KBM-7 (cell line): ENCODE results near the gene SLC22A12.

Experiments used
- DNase-seq: peaks from one replicate; pipeline ENCODE4 v3.0.0-alpha.2; 2015
- in situ Hi-C: fragments of 300-500 bp; cut with MboI; formaldehyde crosslinking; loops from 2 replicates; pipeline ENCODE4 v1.14.3; 2020; ENCODE audit warnings: low sequenced_read_pairs, low pct_unique_long_range_greater_than_20kb, mixed read lengths

SLC22A12 gene

DNA sequence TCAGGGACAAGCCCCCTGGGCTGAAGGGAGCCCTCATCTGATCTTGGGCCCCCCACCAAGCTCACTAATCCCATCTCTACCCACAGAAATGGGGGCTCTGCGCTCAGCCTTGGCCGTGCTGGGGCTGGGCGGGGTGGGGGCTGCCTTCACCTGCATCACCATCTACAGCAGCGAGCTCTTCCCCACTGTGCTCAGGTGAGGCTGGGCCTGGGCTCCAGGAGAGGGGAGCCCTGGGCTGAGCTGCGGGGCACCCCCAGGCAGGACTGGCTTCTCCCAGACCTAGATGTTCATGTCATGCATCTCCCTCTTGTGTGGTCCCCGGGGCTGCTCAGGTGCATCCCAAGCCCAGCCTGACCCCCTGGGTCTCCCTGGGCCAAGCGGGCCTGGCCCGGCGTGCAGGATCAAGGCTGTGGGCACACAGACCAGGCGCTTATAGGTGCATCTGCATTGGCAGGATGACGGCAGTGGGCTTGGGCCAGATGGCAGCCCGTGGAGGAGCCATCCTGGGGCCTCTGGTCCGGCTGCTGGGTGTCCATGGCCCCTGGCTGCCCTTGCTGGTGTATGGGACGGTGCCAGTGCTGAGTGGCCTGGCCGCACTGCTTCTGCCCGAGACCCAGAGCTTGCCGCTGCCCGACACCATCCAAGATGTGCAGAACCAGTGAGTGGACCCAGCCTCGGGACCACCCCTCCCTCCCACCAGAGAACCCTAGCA is 9.4 kb downstream of the SLC22A12 start:
- no peak for DNase-seq

GRCh38 chr11:64601605-64602465 is 10.8 kb downstream of the SLC22A12 start:
- in situ Hi-C loops: no loop called here
- DNase-seq: no peak

More for the DNA sequence above, 9.4 kb downstream of the SLC22A12 start:
- in situ Hi-C loops: no loop called here

DNA sequence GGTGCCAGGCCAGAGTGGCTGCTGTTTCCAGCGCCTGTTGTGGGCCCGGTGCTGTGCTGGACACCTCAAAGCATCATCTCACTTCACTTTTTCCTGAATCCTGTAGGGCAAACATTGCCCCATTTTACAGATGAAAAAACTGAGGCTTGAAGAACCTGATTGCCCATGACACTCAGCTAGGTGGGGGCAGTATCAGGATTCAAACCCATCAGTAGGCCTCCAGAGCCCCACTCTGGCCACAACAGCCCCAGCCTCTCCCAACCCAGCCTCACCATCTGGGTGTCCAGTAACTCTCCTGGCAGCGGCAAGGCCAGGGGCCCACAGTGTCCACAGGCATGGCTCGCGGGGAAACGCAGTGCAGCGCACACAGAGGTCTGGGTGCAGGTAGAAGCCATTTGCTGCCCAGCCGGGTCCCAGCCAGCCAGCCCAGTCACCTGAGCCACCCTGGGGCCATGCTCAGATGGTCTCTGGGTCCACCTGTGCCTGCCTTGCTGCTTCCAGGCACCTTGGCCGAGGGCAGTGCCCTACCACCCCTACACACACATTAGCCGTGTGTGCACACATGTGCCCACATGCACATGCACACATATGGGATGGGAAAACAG is 11.5 kb downstream of the SLC22A12 start:
- in situ Hi-C loops: no loop called here
- no peak for DNase-seq

DNA sequence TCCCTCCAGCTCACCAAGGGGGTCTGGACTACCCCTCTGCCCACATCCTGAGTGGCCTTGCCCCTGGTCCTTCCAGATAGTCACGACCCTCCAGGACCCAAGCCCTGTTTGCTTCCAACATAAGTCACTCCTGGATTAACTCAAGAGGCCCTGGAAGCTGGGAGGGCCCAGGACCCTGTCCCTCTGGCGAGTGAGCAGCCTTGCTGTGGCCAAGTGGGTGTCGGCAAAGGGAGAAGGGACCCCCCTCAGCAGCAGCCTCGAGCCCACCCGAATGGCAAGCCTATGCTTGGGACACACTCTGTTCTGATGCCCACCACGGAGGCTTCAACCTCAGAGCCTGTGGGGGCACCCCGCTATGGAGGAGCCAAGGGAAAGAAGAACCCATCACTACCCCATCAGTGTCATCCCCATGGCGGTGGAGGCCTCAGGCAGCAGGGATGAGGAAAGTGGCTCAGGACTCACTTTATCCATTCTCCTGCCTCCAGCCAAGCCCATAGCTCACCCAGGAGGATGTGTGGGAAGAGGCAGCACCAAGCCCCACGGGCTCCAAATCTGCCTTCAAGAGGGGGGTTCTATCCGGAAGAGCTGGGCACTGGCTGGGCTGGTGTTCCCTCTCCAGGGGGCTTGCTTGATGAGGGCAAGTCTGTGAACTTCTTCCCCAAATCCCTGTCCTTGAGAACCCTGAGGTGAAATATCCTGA is 12.5 kb downstream of the SLC22A12 start:
- in situ Hi-C loops: no loop called here
- no peak for DNase-seq

- in situ Hi-C loops: no loop called here
- DNase-seq: no peak
Measured at GRCh38 chr11:64604458-64605243, 13.6 kb downstream of the SLC22A12 start.

- in situ Hi-C loops: no loop called here
- DNase-seq: no peak
Measured at GRCh38 chr11:64605244-64605560, 14.2 kb downstream of the SLC22A12 start.

- in situ Hi-C loops: no loop called here
- DNase-seq: no peak
Measured at GRCh38 chr11:64605656-64606585, 14.9 kb downstream of the SLC22A12 start.

GRCh38 chr11:64606796-64607380 is 15.9 kb downstream of the SLC22A12 start:
- in situ Hi-C loops: no loop called here

GRCh38 chr11:64607381-64607985 is 16.5 kb downstream of the SLC22A12 start:
- DNase-seq: no peak
- in situ Hi-C loops: no loop called here

More at GRCh38 chr11:64606796-64607380, 15.9 kb downstream of the SLC22A12 start:
- no peak for DNase-seq

DNA sequence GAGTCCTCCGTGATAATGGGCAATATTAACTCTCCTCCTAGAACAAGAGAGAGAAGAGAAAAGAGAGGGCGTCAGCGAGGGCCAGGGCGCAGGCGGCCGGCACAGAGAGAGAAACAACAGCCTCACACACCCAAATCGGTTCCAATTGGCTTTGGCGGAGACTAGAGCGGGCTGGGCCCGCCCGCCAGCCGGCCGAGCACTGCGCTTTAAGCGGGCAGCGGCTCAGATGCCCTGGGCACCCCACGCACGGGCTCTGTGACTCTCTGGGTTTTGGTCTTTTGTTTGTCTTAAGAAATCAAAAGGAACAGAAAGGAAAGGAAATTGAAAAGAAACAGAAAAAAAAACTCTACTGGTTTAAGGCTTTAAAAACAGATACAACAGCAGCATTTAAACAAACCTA is 17.0 kb downstream of the SLC22A12 start:
- no peak for DNase-seq
- in situ Hi-C loops: no loop called here

DNA sequence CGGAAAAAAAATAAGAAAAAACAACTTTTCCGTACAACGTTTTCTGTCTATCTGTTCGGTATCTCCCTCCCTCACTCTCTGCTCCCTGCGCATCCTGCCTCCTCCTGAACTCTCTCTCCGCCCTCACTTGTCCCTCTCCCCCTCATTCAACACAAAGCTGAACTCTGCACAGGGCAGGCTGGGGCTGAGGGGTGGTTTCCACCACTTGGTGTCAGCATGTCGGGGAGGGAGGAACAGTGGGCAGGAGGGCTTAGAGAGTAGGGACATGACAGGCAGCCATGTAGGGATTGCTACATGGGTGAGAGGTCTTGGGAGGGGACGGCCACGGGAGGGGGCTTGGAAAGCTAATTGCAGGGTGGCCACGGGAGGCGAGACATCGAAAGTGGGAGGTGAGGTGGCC is 17.6 kb downstream of the SLC22A12 start:
- no peak for DNase-seq
- in situ Hi-C loops: no loop called here

- in situ Hi-C loops: no loop called here
- peak; percentile 40 for DNase-seq
Measured at GRCh38 chr11:64609436-64610047, 18.5 kb downstream of the SLC22A12 start.

GRCh38 chr11:64610596-64610995 is 19.6 kb downstream of the SLC22A12 start:
- in situ Hi-C loops: no loop called here
- no peak for DNase-seq

DNA sequence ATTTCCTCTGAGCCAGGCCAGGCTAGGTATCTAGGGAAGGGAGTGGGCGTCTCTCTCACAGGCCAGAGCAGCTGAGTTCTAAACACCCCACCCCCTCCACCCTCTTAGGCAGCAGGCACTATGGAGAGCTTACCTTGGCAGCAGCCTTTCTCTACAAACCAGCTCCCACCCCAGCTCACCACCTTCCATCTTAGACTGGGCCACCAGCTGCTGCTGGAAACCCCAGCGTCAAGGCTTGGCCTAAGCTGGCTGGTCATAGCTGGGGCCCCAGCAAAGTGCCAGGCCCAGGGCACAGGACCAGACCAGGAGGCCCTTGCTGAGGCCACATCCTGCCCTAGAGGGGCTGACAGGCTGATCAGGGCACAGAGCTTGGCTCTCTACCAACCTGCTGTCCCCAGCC is 20.2 kb downstream of the SLC22A12 start:
- in situ Hi-C loops: no loop called here
- no peak for DNase-seq

GRCh38 chr11:64611869-64612646 is 21.0 kb downstream of the SLC22A12 start:
- DNase-seq: peak; percentile 35
- in situ Hi-C loops: no loop called here

DNA sequence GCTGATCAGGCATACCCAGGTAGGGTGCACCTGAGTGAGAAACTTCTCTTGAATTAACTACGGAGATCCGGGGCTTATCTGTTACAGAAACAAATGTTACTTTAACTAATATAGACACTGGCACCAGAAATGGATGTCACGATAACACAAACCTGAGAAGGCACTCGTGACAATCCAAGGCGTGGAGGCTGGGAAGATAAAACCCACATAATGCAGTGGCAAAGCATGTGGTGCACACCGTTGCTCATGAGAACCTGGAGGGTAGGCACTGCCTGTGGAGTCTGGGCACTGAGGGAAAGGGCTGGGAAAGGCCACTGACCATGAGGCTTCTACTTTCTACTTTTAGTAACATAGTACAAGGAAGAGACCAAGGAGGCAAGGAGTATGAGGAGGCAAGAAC is 22.6 kb downstream of the SLC22A12 start:
- no peak for DNase-seq
- in situ Hi-C loops: no loop called here
